Activated CD8-positive, alpha-beta memory T cell treated with anti-CD3 and anti-CD28 coated beads for 1 hour (primary cell): ENCODE results near the gene ADGRB3.
"Not testable (repeated sequence)": the region's sequence is repeated elsewhere in the genome, so short reads cannot be mapped to it uniquely, and the experiment has no call there.

ENCODE experiments used
- DNase-seq, 2 donors: peaks; one replicate each; pipeline ENCODE4 v3.0.0-alpha.2; 2020; ENCODE audit warnings: low read depth in 1 of 2; ENCODE audit errors: extremely low read depth in 1 of 2

The ADGRB3 gene

DNA sequence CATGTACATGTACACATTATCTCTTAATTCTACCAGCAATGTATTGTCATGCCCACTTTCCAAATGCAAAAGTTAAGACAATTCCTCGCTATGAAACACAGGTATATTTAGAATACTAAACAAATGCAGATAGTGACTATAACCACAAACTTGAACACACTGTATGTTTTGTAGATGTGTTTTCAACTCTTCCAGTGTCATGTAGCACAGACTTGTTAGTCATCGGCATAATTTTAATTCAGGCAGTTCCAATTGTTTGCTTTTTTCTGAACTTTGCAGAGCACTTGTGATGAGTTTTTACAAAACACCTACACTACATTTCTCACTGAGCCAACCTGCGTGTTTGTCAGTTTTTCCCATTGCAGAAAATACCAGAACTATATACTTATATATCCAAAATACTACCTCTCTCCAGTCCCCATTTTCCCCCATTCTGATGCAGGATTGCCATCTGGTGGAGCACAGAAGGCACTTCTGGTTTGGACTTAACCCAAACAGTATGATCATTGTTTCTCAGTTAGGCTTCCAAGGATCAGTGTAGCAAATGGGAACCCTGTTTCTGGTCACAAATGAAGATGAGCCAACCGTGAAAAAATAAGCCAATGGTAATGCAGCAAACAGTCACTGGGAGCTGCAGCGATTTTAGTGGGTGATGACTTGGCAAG lies 143.4 kb downstream of the ADGRB3 start:
- DNase-seq = no peak

DNA sequence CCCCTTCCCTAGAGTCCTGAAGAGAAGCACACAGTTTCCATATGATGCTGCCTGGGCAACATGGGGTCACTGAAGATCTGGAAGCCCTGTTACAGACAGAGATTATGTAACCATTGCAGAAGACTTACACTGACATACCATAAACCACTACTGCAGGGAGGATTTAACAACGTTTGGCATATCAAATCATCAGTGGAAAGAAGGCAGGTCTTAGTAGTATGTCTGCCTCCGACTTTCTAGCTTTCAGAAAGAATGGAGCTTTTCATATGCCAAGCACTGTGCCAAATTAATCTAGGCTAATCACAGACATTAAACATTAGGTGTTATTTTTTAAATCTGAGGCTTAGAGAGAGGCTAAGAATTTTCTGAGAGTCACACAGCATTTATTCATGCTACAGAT lies 144.3 kb downstream of the ADGRB3 start:
- no peak for DNase-seq

DNA sequence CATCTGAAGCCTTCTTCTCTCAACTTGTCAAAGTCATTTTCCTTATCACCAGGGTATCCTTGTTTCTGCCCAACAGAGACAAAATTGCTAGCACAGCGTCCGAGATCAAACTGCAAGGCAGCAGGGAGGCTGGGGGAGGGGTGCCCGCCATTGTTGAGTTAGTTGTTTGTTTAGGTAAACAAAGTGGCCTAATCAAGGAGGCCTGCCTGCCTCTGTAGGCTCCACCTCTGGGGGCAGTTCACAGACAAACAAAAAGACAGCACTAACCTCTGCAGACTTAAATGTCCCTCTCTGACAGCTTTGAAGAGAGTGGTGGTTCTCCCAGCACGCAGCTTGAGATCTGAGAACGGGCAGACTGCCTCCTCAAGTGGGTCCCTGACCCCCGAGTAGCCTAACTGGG lies 155.0 kb downstream of the ADGRB3 start:
- DNase-seq = not testable (repeated sequence)

DNA sequence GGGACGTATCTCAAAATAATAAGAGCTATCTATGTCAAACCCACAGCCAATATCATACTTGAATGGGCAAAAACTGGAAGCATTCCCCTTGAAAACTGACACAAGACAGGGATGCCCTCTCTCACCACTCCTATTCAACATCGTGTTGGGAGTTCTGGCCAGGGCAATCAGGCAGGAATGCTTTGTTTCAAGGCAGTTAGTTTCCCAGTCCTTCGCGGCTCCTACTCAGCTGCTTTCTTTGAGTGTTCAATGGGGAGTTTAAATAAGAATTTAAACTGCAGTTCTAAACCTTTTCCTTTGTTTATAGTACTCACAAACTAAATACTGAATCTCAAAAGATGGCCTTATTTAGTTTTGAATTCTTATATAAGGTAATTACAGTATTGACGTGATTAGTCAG lies 179.9 kb downstream of the ADGRB3 start:
- DNase-seq = not testable (repeated sequence)

DNA sequence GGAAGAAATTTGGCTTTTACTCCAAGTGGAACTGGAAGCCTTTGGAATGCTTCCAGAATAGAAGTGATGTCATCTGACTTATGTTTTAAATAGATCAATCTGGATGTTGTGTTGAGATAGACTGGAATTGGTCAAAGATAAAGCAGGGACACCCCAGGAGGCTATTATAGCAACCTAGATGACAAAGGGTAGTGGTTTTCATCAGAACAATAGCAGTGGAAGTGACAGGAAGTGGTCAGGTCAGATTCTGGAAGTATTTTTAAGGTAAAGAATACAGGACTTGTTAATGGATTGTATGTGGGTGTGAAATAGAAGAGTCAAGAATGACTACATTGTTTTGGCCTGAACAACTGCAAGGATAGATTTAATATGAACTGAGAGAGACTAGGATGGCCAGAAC lies 191.4 kb downstream of the ADGRB3 start:
- DNase-seq = no peak

DNA sequence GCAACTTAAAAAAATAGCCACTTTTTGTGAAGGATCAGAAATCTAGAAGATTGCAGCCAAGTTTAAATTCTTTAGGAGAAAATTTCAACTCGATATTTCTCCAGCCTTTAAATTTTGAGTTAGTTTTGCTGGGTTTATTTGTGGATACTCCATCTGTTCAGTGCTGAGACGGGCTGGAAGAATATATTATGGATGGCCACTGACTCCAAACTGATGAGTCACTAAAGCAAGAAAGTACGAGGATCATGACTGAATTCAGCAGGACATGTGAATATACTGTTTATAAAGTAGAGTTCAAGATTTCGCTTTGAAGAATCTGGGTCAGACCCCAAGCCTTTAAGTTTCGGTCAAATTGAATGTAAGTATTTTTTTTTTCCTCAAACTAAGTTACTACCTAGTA lies 199.5 kb downstream of the ADGRB3 start:
- DNase-seq = no peak

DNA sequence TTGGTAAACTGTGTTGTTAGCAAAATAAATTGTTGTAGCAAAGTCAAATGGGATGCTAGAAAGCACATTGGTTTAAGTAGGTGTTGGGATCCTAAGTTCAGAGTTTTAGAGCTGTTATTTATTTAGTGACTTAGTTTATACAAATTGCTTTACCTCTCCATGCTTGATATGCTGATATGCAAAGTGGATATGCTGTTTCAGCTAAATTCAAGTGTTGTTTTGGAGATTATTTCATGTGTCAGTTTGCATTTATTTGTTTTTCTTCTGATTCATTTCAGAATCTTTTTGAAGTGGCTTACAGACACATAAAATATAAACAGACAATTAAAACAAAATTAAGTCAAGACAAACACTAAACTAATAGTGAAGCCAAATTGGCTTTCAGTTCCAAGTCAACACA lies 203.5 kb downstream of the ADGRB3 start:
- DNase-seq = no peak

DNA sequence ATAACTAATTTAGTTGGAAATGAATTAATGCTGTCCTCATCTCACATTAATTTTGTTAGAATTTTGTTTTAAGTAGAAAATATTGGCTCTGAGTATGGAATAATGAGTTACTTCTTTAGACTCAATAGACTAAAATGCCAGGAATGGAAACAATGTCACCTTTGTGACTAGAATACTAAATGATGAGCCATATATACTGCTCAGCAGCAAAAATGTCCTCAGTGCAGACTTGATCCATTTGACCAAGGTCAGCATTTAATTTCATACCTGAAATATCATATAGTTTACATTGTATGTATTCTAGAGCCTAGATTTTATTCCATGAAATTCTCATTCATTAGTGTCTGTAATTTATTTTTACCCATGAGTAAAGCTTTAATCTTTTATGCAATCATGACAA lies 217.7 kb downstream of the ADGRB3 start:
- DNase-seq = no peak

DNA sequence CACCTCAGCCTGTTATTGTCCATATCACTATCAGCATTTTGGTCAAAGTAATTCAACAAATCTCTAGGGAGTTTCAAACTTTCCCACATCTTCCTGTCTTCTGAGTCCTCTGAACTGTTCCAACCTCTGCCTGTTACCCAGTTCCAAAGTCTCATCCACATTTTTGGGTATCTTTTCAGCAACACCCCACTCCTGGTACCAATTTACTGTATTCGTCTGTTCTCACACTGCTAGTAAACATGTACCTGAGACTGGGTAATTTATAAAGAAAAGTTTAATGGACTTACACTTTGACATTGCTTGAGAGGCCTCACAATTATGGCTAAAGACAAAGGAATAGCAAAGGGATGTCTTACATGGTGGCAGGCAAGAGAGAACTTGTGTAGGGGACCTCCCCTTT lies 224.2 kb downstream of the ADGRB3 start:
- no peak for DNase-seq

DNA sequence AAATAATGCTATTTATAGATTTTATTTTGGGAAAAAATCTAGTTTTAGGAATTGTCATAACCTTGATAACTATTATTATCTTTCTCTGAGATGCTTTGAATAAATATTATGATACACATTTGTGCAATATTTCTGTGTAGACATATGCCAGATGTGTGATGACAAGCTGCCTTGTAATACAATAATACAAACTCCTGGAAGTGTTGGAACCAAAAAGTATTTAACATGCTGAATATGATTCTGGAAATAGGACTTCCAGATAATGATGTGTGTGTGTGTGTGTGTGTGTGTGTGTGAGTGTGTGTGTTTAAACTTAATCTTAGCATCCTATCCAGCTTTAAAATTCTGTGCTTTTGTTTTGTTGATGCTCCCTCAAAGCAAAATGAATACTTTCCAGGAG lies 233.6 kb downstream of the ADGRB3 start:
- DNase-seq = no peak

DNA sequence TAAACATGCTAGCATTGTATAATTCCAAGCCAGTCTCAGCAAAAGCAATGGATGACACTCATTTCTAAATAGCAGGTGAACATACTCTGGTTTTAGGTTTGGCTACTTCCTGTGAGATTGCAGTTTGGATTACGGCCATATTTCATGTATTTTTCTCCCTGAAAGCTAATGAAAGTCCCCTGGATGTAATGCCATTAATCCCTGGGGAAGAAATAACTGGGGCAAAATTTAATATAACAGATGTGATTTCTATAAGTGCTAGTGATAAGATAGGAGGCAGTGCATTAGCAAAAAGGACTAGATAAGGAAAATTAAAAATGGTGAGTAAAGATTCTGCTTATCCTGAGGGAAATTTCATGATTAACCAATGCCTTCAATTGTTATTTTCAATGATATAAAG lies 238.2 kb downstream of the ADGRB3 start:
- no peak for DNase-seq

DNA sequence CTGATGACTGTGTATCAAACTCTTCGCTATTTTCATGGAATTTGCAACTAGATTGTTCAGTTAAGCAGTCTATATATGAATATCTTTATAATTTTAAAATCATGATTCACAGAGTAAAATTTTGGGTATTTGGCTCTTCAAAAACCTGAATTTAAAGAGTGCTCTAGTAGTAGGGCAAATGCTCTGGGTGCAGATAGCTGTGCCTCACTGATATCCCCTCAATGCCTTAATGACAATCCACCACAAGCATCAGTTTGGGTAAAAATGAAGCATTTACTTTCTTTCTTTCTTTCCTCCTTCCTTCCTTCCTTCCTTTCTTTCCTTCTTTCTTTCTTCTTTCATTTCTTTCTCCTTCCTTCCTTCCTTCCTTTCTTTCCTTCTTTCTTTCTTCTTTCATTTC lies 239.7 kb downstream of the ADGRB3 start:
- no peak for DNase-seq

DNA sequence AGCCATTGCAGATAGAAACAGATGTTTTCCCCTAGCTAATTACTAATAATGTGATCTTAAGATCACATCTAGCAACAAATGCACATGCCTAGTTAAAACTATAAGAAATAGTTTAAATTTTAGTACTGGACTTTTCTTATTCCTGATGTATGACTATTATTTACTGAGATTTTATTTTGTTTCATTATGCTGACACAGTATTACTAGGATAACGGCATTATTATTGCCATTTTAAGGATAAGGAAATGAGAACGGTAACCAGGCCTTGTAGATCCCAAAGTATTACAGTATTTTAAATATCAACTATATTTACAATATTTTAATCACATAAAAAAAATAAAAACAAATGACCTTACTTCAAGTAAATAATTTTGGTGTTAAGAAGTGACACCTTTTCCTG lies 240.3 kb downstream of the ADGRB3 start:
- DNase-seq = no peak

DNA sequence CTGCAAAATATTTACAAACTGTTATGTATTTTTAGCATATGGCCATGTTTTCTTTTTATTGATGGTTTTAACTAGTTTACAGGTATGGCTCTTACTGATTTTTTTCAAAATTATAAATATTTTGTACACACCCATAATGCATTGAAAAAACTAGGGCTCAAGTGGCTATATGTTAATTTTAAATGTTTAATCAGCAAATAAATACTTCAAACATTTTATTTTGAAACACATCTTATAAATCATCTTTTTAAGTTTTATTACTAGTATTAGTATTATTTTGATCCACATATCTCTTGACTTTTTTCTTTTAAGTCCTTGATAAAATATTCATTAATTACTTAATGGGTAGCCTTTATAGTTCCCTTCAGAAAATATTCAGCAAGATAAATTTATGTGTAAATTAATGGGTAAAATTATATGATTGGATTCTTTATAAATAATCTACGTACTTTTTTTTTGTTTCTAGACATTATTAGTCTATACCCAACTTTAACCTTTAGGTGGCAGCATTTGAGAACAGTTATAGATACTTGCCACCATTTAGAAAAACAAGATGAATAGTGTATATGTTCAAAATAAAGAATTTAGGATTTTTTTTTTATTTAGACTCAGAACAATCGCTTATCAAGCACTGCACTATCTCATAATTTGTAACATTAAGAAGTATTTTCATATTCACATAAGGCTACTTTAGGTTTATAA lies 241.9 kb downstream of the ADGRB3 start:
- DNase-seq = no peak

DNA sequence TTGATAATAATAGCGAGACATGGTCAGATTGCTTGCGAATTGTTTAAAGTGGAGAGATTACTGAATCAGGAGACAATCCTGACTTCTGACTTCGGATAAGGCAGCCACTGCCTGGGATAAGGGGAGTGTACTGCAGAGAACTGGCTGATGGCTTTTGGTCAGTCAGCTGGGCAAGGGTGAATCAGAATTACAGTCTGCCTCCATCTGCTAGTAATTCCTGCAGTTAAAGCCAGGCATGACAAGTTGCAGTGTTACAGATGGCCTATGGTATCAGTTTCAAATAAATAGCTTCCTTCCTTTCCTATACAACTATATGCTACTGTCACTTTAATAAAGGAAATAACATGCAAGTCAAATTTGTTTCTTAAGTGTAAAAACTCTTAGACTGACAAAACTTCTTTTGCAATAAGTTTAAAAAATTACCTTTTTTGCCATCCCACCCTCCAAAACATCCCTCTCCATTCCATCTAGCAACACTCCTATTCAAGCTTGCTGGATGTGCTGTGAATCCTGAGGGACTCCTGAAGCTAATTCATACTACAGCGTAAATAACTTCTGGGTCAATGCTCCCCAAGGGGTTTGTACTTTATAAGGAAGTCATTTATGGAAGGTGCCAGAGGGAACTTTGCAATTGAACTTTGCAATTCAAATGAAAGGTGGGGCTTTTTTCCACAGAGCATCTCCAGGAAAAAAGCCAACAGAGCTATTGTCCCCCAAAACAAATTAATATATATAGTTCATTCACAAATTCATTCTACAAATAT lies 245.2 kb downstream of the ADGRB3 start:
- DNase-seq = no peak

DNA sequence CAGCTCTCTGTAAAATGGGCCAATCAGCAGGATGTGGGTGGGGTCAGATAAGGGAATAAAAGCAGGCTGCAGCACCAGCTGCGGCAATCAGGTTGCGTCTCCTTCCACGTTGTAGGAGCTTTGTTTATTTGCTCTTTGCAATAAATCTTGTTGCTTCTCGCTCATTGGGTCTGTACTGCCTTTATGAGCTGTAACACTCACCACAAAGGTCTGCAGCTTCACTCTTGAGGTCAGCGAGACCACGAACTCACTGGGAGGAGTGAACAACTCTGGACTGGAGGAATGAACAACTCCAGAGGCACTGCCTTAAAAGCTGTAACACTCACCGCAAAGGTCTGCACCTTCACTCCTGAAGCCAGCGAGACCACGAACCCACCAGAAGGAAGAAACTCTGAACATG lies 248.2 kb downstream of the ADGRB3 start:
- DNase-seq = not testable (repeated sequence)

DNA sequence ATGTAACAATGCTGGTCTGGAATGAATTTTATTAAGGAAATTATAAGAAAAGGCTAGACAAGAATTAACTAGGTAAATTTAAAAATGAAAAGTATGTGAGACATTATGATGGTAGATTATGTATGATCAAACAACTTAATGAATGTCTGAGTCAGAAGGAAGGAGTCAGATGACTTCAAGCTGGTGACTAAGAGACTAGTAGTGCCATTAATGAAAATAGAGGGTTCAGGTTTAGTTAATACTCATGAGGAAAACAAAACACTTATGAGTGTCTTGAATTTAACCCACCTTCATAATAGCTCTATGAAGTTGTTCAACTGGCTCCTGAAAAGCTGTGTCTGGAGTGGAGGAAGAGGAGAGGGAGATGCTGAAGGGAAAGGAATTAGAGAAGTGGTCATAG lies 256.3 kb downstream of the ADGRB3 start:
- no peak for DNase-seq

DNA sequence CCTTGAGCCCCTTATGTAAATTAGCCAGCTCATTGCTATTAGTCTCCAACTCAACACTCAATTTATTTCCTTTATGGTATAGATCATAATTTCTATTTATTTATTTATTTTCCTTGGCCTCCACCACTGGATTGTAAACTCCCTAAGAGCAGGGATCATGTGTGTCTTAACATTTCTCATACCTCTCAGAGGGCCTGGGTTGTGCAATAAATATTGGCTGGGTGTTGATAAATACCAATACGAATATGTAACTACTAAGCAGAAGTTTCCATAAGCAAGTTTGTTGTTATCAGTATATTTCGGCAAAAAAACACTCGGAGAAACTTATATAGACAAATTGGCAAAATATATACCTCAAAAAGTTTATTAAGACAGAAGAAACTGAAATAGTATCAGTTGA lies 257.4 kb downstream of the ADGRB3 start:
- no peak for DNase-seq

DNA sequence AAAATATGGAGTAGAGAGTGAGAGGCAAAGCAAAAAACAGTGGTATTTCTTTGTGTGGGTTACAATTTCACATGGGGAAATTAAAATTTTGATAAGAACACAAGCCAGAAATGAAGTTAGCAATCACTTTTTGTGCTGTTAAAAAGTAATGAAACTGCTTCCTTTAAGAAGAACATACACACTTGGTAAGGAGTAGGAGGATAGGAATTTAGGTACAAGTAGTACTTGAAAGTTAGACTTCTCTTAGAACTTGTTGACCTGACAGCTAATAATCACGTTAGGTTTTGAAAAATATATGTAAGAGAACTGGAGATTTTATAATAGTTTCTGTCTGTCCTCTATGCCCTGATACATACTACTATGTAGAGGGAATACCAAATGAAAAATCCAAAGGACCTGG lies 260.8 kb downstream of the ADGRB3 start:
- no peak for DNase-seq

DNA sequence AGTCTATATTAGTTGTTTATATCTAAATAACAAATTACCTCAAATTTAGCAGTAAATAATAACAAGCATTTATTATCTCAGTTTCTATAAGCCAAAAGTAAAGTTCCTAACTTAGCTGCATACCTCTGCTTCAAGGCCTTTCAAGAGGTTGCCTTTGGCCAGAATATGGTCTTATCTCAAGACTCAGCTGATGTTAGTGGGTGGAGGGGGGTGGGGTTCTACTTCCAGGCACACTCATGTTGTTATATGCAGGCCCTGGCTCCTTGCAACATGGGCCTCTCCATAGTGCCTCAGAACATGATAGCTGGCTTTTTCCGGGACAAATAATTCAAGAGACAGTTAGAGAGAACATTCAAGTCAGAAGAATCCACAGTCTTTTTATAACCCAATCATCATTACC lies 266.0 kb downstream of the ADGRB3 start:
- no peak for DNase-seq

DNA sequence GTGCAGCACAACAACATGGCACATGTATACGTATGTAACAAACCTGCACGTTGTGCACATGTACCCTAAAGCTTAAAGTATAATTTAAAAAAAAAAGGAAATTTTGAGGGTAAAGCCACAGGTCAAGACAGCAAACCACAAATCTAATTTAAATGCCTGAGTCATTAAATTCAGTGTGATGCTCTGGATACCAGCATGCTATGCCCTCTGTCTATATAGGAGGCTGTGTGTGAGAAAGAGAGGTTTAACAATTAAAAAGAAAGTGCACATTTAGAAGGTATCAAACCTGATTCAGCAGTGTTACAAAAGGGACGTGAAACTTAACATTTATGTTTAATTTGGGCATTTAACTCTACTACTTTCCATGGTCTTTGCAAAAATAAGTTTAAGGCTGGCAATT lies 276.3 kb downstream of the ADGRB3 start:
- DNase-seq = no peak

DNA sequence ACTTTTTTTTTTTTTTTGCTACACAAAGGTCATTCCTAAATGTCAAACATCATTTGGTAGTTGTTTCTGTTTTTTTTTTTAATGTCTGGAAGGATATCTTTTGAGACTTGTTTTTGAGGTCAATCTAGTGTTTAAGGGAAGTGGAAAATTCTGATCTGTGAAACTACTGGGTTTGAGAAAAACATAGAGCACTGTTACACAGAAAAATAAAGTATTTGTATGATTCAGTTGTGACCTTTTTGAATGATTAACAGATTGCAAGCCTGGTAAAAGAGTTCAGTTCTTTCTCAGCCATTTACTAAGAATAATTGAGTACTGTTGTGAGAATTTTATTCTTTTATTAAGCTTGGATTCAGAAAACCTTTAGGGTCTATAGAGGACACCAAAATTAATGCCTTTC lies 276.7 kb downstream of the ADGRB3 start:
- no peak for DNase-seq
